SK-N-SH (cell line): Measurements from ENCODE around the gene MIS18A. TPM values are rescaled to one million over a fixed set of nuclear protein-coding genes. Genes with fewer than 3 reads are reported as not detected.

Experiments used
- CTCF ChIA-PET: fragments of 300-600, 350-600 bp; formaldehyde crosslinking; extraction: SDS; loops from one replicate; lab custom pipeline; 2021; lab: Yijun Ruan, JAX
- POLR2A ChIA-PET: fragments of 350-600 bp; sonication (Branson Sonifier 250); formaldehyde crosslinking; extraction: SDS; loops from one replicate; lab custom pipeline; 2020; ENCODE audit warnings: antibody characterized with exemption, inconsistent platforms; lab: Yijun Ruan, JAX
- DNase-seq: peaks from one replicate; pipeline ENCODE4 v3.0.0; 2012
- H2AFZ ChIP-seq: fragments of 200-600 bp; sonication (generic); 2 replicates; pipeline ENCODE4 v1.8.1; 2016; ENCODE audit warnings: antibody characterized with exemption, mild to moderate bottlenecking, low read depth
- H3F3A ChIP-seq: fragments of 200-600 bp; sonication (generic); replicated peaks from 2 replicates; pipeline ENCODE3; 2016; ENCODE audit warnings: antibody characterized with exemption, mild to moderate bottlenecking; ENCODE audit not compliant: insufficient read depth
- H3K27ac ChIP-seq, 2 experiments: fragments of 200-500 bp in 1 of 2; fragments of 200-600 bp in 1 of 2; sonication (Bioruptor generic) in 1 of 2; sonication (generic), shearing (Covaris generic) in 1 of 2; 2 replicates each; pipeline versions ENCODE4 v1.5.1 to v1.6.1; 2014 to 2016; ENCODE audit warnings: low read depth in 2 of 2, inconsistent platforms in 1 of 2, low read length in 1 of 2, mild to moderate bottlenecking in 1 of 2, mixed read lengths in 1 of 2
- H3K27me3 ChIP-seq: fragments of 200-600 bp; sonication (generic), shearing (Covaris generic); 2 replicates; pipeline ENCODE4 v1.6.1; 2016; ENCODE audit warnings: mixed run types; ENCODE audit not compliant: insufficient read depth
- H3K36me3 ChIP-seq, 2 experiments: fragments of 200-500 bp in 1 of 2; fragments of 200-600 bp in 1 of 2; sonication (Bioruptor generic) in 1 of 2; sonication (generic) in 1 of 2; replicated peaks in 1 of 2; 2 replicates each; pipeline versions ENCODE3 to v1.5.1; 2014 to 2016; ENCODE audit warnings: low read length in 1 of 2, mild to moderate bottlenecking in 1 of 2; ENCODE audit not compliant: insufficient read depth in 2 of 2, control insufficient read depth in 1 of 2
- H3K4me1 ChIP-seq, 2 experiments: fragments of 200-500 bp in 1 of 2; fragments of 200-600 bp in 1 of 2; sonication (Bioruptor generic) in 1 of 2; sonication (generic), shearing (Covaris generic) in 1 of 2; 2 replicates each; pipeline versions ENCODE4 v1.5.1 to v1.6.1; 2014 to 2016; ENCODE audit warnings: low read depth in 1 of 2, low read length in 1 of 2, mixed run types in 1 of 2; ENCODE audit not compliant: insufficient read depth in 2 of 2, control insufficient read depth in 1 of 2
- H3K4me2 ChIP-seq: fragments of 200-600 bp; sonication (generic), shearing (Covaris generic); 2 replicates; pipeline ENCODE4 v1.6.1; 2017; ENCODE audit warnings: mixed run types
- H3K4me3 ChIP-seq, 2 experiments: fragments of 200-500 bp in 1 of 2; fragments of 200-600 bp in 1 of 2; sonication (Bioruptor generic) in 1 of 2; sonication (generic), shearing (Covaris generic) in 1 of 2; 2 replicates each; pipeline versions ENCODE4 v1.5.1 to v1.8.1; 2014 to 2016; ENCODE audit warnings: low read depth in 2 of 2, inconsistent platforms in 1 of 2, low read length in 1 of 2, mild to moderate bottlenecking in 1 of 2, mixed read lengths in 1 of 2, moderate library complexity in 1 of 2
- H3K79me2 ChIP-seq: fragments of 200-600 bp; sonication (generic); 2 replicates; pipeline ENCODE4 v1.8.1; 2017; ENCODE audit warnings: mild to moderate bottlenecking; ENCODE audit not compliant: insufficient read depth
- H3K9ac ChIP-seq: fragments of 200-600 bp; sonication (generic); 2 replicates; pipeline ENCODE4 v1.6.1; 2017; ENCODE audit warnings: mixed run types
- H3K9me2 ChIP-seq: fragments of 200-600 bp; sonication (generic); 2 replicates; pipeline ENCODE4 v1.6.1; 2017; ENCODE audit warnings: mixed run types
- H3K9me3 ChIP-seq: fragments of 200-600 bp; sonication (generic); 2 replicates; pipeline ENCODE4 v1.6.1; 2017; ENCODE audit warnings: mixed run types, mild to moderate bottlenecking, moderate library complexity
- H4K20me1 ChIP-seq: fragments of 200-600 bp; sonication (generic); 2 replicates; pipeline ENCODE4 v1.6.1; 2017; ENCODE audit warnings: mild to moderate bottlenecking, mixed run types; ENCODE audit not compliant: insufficient read depth
- CTCF ChIP-seq: fragments of 200-600 bp; sonication (generic); IDR thresholded peaks from 2 replicates; pipeline ENCODE4 v1.6.1; 2017; ENCODE audit warnings: antibody characterized with exemption, mild to moderate bottlenecking, moderate library complexity
- ELF1 ChIP-seq: IDR thresholded peaks from 2 replicates; pipeline ENCODE4 v1.4.0; 2012
- EZH2phosphoT487 ChIP-seq: fragments of 200-600 bp; sonication (generic); IDR thresholded peaks from 2 replicates; pipeline ENCODE4 v1.6.1; 2017; ENCODE audit warnings: low read depth, mixed run types, mild to moderate bottlenecking, antibody characterized with exemption, moderate library complexity, borderline replicate concordance
- FOSL2 ChIP-seq: IDR thresholded peaks from 2 replicates; pipeline ENCODE4 v1.4.0; 2012; ENCODE audit warnings: low read depth, mild to moderate bottlenecking, moderate library complexity, borderline replicate concordance
- FOXM1 ChIP-seq: IDR thresholded peaks from 2 replicates; pipeline ENCODE4 v1.4.0; 2012; ENCODE audit warnings: low read depth, mild to moderate bottlenecking
- IRF3 ChIP-seq: fragments of 150-350 bp; IDR thresholded peaks from 2 replicates; pipeline ENCODE4 v1.6.1; 2016; ENCODE audit warnings: mild to moderate bottlenecking, low read depth, low read length
- JUND ChIP-seq: IDR thresholded peaks from 2 replicates; pipeline ENCODE4 v1.4.0; 2012
- MXI1 ChIP-seq: IDR thresholded peaks from 2 replicates; pipeline ENCODE4 v1.6.1; 2012; ENCODE audit warnings: mild to moderate bottlenecking, low read depth, low read length, improper control_type of control experiment
- NRF1 ChIP-seq: IDR thresholded peaks from 2 replicates; pipeline ENCODE4 v1.6.1; 2012; ENCODE audit warnings: low read depth, mild to moderate bottlenecking, low read length
- POLR2AphosphoS5 ChIP-seq: IDR thresholded peaks from 2 replicates; pipeline ENCODE4 v1.6.1; 2012; ENCODE audit warnings: low read depth, low read length
- RCOR1 ChIP-seq: fragments of 150-350 bp; IDR thresholded peaks from 2 replicates; pipeline ENCODE4 v1.6.1; 2017; ENCODE audit warnings: antibody characterized with exemption, low read length
- RXRA ChIP-seq: IDR thresholded peaks from 2 replicates; pipeline ENCODE4 v1.4.0; 2012; ENCODE audit warnings: low read depth, mild to moderate bottlenecking, borderline replicate concordance
- SMC3 ChIP-seq: IDR thresholded peaks from 2 replicates; pipeline ENCODE4 v1.6.1; 2012; ENCODE audit warnings: low read depth, low read length, improper control_type of control experiment
- TCF12 ChIP-seq: IDR thresholded peaks from 2 replicates; pipeline ENCODE4 v1.4.0; 2012
- USF1 ChIP-seq: IDR thresholded peaks from 2 replicates; pipeline ENCODE4 v1.4.0; 2012; ENCODE audit warnings: low read depth, borderline replicate concordance
- USF2 ChIP-seq: fragments of 150-350 bp; IDR thresholded peaks from 2 replicates; pipeline ENCODE4 v1.6.1; 2017; ENCODE audit warnings: antibody characterized with exemption, low read length, low read depth, borderline replicate concordance
- YY1 ChIP-seq: IDR thresholded peaks from 2 replicates; pipeline ENCODE4 v1.4.0; 2012; ENCODE audit warnings: low read depth, mild to moderate bottlenecking
- WGBS: methylation state at CpG from one replicate; pipeline ENCODE4 v1.1.6; 2017; ENCODE audit warnings: low lambda C conversion rate; 5-methylcytosine and 5-hydroxymethylcytosine counted together
- polyA plus RNA-seq, 3 experiments: library from polyadenylated mRNA; depleted of rRNA; stranded (reverse); fragments of >200 nt; gene quantifications; 2 replicates each; pipeline ENCODE4 v1.2.3, GENCODE V29; 2012

MIS18A gene
- polyA plus RNA-seq, 1 of the 3 experiments (the other 2 are of a cell fraction): 14.2 TPM

- peak overlapping the region; percentile 74 to 83 for H3K4me3 ChIP-seq
- peaks cover 34% of the 10 kb centered on the region for H3K79me2 ChIP-seq
- peak; percentile 38 for DNase-seq
- ChIA-PET CTCF (interaction anchor here (1.1 to 1.3 kb wide), 3 partner anchors 16 to 323 kb away, joined by 3 to 8 read pairs (median 6); no protein-coding TSS in a partner anchor), POLR2A (no interaction called here)
- H4K20me1 ChIP-seq: no peaks in the 10 kb centered on the region
- peaks cover 12% of the 10 kb centered on the region for H3F3A ChIP-seq
- H3K27ac ChIP-seq: peak overlapping the region in 1 of 2 experiments; percentile 11; a peak in 1 of 4 replicates
- 4% methylated on average over 9 of the region's 9 CpGs for WGBS
- H2AFZ ChIP-seq: peak overlapping the region; percentile 71
- no peaks in the 10 kb centered on the region for H3K9me2 ChIP-seq
- H3K9me3 ChIP-seq: no peaks in the 10 kb centered on the region
- peak overlapping the region; percentile 68 for H3K9ac ChIP-seq
- no peak for TF ChIP-seq TCF12
- no peak for TF ChIP-seq MXI1
- TF ChIP-seq USF1: no peak
- no peak for TF ChIP-seq USF2
- TF ChIP-seq CTCF: no peak
- no peak for TF ChIP-seq FOXM1
- no peak for TF ChIP-seq YY1
- no peak for TF ChIP-seq ELF1
- TF ChIP-seq POLR2AphosphoS5: no peak
- no peak for TF ChIP-seq SMC3
- no peak for TF ChIP-seq RXRA
- TF ChIP-seq IRF3: no peak
- no peak for TF ChIP-seq JUND
- TF ChIP-seq NRF1: no peak
- no peak for TF ChIP-seq EZH2phosphoT487
- TF ChIP-seq FOSL2: no peak
- TF ChIP-seq RCOR1: no peak
- peaks cover 0 to 14% of the 10 kb centered on the region in 2 experiments; a peak in 2 of 4 replicates for H3K4me1 ChIP-seq
- H3K4me2 ChIP-seq: peak overlapping the region; percentile 93
- H3K36me3 ChIP-seq: peaks cover 10 to 16% of the 10 kb centered on the region in 2 experiments
- no peaks in the 10 kb centered on the region for H3K27me3 ChIP-seq
Measured at GRCh38 chr21:32278103-32278502, 746 bp downstream of the MIS18A start.
